Measurements from ENCODE around the gene PNMA8B. TPM values are rescaled to one million over a fixed set of nuclear protein-coding genes. Genes with fewer than 3 reads are reported as not detected.

The PNMA8B gene
- total RNA-seq, 1 donor from 2014 or later: 1.3 TPM

- Mint-ChIP-seq H3K27me3 (ENCODE audit: unreplicated experiment) (peaks cover 3% of the 10 kb centered on the region), H3K27ac (ENCODE audit: unreplicated experiment) (no peak overlapping the region), H3K4me1 (ENCODE audit: unreplicated experiment) (no peaks in the 10 kb centered on the region), H3K9me3 (ENCODE audit: unreplicated experiment) (no peaks in the 10 kb centered on the region), H3K36me3 (ENCODE audit: low read depth, unreplicated experiment) (no peaks in the 10 kb centered on the region), H3K4me3 (ENCODE audit: unreplicated experiment) (no peak overlapping the region)
- no peak for DNase-seq (ENCODE audit: low spot score)
- no peak for TF ChIP-seq CTCF (IDR thresholded peaks at IDR 0.05; ENCODE audit: unreplicated experiment)
Measured at GRCh38 chr19:46517471-46517870, 21.8 kb upstream of the PNMA8B start.

- no peak overlapping the region for H3K4me3 Mint-ChIP-seq (ENCODE audit: unreplicated experiment)
- no peaks in the 10 kb centered on the region for H3K4me1 Mint-ChIP-seq (ENCODE audit: unreplicated experiment)
- peaks cover 5% of the 10 kb centered on the region for H3K27me3 Mint-ChIP-seq (ENCODE audit: unreplicated experiment)
- H3K9me3 Mint-ChIP-seq (ENCODE audit: unreplicated experiment): peaks cover 2% of the 10 kb centered on the region
- TF ChIP-seq CTCF (IDR thresholded peaks at IDR 0.05; ENCODE audit: unreplicated experiment): peak; percentile 65
- DNase-seq (ENCODE audit: low spot score): no peak
- H3K27ac Mint-ChIP-seq (ENCODE audit: unreplicated experiment): no peak overlapping the region
- H3K36me3 Mint-ChIP-seq (ENCODE audit: low read depth, unreplicated experiment): no peaks in the 10 kb centered on the region
Measured at GRCh38 chr19:46515879-46516350, 20.2 kb upstream of the PNMA8B start.

GRCh38 chr19:46515290-46515609, 19.6 kb upstream of the PNMA8B start:
- H3K36me3 Mint-ChIP-seq (ENCODE audit: low read depth, unreplicated experiment): no peaks in the 10 kb centered on the region
- no peak overlapping the region for H3K4me3 Mint-ChIP-seq (ENCODE audit: unreplicated experiment)
- no peak for TF ChIP-seq CTCF (IDR thresholded peaks at IDR 0.05; ENCODE audit: unreplicated experiment)
- H3K27me3 Mint-ChIP-seq (ENCODE audit: unreplicated experiment): peaks cover 5% of the 10 kb centered on the region
- H3K4me1 Mint-ChIP-seq (ENCODE audit: unreplicated experiment): no peaks in the 10 kb centered on the region
- no peak overlapping the region for H3K27ac Mint-ChIP-seq (ENCODE audit: unreplicated experiment)
- no peak for DNase-seq (ENCODE audit: low spot score)
- peaks cover 3% of the 10 kb centered on the region for H3K9me3 Mint-ChIP-seq (ENCODE audit: unreplicated experiment)

GRCh38 chr19:46514589-46515289, 19.1 kb upstream of the PNMA8B start:
- Mint-ChIP-seq H3K9me3 (ENCODE audit: unreplicated experiment) (peaks cover 3% of the 10 kb centered on the region), H3K4me1 (ENCODE audit: unreplicated experiment) (no peaks in the 10 kb centered on the region), H3K27me3 (ENCODE audit: unreplicated experiment) (peaks cover 5% of the 10 kb centered on the region), H3K4me3 (ENCODE audit: unreplicated experiment) (no peak overlapping the region), H3K27ac (ENCODE audit: unreplicated experiment) (no peak overlapping the region), H3K36me3 (ENCODE audit: low read depth, unreplicated experiment) (no peaks in the 10 kb centered on the region)
- no peak for TF ChIP-seq CTCF (IDR thresholded peaks at IDR 0.05; ENCODE audit: unreplicated experiment)
- no peak for DNase-seq (ENCODE audit: low spot score)

- peak; percentile 99 for TF ChIP-seq CTCF (IDR thresholded peaks at IDR 0.05; ENCODE audit: unreplicated experiment)
- Mint-ChIP-seq H3K27ac (ENCODE audit: unreplicated experiment) (no peak overlapping the region), H3K9me3 (ENCODE audit: unreplicated experiment) (peaks cover 3% of the 10 kb centered on the region), H3K4me1 (ENCODE audit: unreplicated experiment) (no peaks in the 10 kb centered on the region), H3K27me3 (ENCODE audit: unreplicated experiment) (peaks cover 4% of the 10 kb centered on the region), H3K4me3 (ENCODE audit: unreplicated experiment) (no peak overlapping the region), H3K36me3 (ENCODE audit: low read depth, unreplicated experiment) (no peaks in the 10 kb centered on the region)
- DNase-seq (ENCODE audit: low spot score): peak; percentile 96
Measured at GRCh38 chr19:46513461-46514236, 18.0 kb upstream of the PNMA8B start.

Data from endothelial cell (in vitro differentiated cells).